ENCODE results near the gene FAM89A.
A peak's percentile ranks its signal among the peaks of the same experiment; 100 is the strongest.
"Not testable (repeated sequence)": the region's sequence is repeated elsewhere in the genome, so short reads cannot be mapped to it uniquely, and the experiment has no call there.

Gene FAM89A

DNA sequence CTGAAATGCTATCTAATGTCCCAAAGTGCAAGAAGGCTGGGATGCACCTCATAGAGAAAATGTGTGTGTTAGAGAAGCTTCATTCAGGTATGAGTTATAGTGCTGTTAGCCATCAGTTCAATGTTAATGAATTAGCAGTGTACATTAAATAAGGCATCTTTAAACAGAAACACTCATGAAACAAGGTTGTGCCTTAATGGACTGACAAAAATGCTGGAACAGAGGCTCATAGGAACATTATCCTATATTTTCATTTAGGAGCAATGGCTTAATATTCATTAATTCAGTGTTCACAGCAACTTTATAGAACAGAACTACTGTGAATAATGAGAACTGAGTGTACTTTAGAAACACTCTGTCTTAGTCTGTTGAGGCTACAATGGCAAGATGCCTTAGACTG lies 15.2 kb upstream of the FAM89A start:
- DNase-seq, result no peak

DNA sequence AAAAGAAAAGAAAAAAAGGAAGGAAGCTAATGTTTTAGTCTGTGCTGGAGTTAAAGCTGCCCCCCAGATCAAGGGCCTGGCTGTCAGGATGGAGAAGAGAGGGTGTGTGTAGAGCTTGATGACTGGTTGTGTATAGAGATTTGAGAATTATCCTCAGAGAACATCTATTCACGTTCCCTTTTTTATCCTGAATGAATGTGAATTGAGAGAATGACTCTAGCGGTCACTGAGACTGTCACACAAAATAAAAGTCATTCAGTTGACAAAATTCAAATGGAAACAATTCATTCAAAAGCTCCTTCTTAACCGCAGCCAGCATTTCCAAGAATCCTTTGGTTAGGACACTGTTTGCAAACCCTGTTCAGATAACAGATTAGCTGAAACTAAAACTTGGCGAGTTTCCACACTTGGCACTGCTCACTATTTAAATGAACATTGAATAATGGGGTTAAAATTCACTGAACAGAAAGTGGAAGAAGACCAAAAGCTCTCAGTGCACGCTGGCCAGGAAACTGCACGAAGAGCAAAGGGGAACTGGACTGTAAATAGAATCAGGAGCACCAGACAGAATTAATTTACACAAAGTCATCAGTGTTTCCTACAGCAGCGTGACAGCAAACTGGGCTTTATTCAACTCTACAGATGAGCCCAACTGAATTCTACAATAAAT lies 13.6 kb upstream of the FAM89A start:
- DNase-seq, result peak; percentile 12

DNA sequence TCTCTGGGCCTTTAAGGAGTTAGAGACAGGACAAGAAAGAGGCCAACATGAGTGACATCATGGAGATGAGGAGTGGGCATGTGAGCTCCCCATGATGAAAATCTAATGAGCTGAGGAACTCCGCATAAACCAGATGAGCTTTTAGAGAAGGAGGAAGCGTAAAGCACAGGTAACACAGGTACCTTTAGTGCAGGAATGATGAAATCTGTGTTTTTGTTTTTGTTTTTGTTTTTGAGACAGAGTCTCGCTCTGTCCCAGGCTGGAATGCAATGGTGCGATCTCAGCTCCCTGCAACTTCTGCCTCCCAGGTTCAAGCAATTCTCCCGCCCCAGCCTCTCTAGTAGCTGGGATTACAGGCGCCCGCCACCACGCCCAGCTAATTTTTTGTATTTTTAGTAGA lies 12.7 kb upstream of the FAM89A start:
- DNase-seq, result no peak

DNA sequence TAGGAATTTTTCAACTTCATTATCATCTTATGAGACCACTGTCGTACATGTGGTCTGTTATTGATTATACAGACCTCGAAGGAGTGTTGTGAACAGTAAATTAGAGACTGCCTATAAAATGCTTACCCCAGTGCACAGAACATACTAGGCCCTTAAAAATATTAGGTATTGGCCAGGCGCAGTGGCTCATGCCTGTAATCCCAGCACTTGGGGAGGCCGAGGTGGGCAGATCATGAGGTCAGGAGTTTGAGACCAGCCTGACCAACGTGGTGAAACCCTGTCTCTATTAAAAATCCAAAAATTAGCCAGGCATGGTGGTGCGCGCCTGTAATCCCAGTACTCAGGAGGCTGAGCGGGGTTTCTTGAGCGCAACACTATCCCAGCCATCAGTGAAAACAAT lies 10.9 kb upstream of the FAM89A start:
- not testable (repeated sequence) for DNase-seq

DNA sequence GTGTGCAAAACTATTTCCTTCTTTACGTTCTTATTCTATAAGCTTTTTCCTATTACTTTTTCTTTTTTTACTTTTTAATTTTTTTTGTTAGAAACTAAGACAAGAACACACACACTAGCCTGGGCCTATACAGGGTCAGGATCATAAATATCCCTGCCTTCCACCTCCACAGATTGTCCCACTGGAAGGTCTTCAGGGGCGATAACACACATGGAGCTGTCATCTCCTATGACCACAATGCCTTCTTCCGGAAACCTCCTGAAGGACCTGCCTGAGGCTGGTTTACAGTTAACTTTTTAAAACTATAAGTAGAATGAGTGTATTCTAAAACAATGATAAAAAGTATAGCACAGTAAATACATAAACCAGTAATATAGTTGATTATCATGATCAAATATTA lies 10.3 kb upstream of the FAM89A start:
- no peak for DNase-seq

DNA sequence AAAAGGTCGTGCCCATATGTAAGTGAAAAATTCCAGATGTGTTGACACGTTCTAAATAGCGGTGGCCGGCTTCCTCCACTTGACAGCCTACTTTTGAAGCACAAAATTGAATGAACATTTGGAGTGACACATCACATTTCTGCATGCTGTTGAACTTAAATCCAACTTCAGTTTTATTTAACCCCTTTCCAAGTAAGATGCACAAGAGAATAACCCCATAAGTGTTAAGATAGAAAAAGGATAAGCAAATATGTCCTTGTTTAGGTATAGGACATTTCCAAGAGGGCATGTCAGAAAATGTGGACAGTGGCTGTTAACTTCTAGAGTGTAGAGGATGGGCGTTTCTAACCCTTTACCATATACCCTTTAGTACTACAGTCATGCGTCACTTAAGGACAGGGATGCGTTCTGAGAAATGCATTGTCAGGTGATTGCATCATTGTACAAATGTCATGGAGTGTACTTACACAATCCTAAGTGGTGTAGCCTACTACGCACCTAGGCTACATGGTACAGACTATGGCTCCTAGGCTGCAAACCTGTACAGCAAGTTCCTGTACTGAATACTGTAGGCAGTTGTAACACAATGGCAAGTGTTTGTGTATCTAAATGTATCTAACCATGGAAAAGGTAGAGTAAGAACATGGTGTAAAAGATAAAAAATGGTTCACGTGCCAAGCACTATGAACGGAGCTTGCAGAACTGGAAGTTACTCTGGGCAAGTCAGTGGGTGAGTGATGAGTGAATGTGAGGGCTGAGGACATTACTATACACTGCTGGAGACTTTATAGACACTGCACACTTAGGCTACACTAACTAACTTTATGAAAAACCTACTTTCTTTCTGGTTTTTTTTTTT lies 9.3 kb upstream of the FAM89A start:
- DNase-seq, result no peak

DNA sequence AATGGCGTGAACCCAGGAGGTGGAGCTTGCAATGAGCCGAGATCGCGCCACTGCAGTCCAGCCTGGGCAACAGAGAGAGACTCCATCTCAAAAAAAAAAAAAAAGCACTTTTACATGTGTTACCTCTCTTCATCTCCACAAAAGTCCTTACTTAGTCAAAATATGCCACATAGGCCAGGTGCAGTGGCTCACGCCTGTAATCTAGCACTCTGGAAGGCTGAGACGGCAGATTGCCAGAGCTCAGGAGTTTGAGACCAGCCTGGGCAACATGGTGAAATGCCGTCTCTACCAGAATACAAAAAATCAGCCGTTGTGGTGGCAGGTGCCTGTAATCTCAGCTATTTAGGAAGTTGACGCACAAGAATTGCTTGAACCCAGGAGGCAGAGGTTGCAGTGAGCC lies 8.4 kb upstream of the FAM89A start:
- DNase-seq, result not testable (repeated sequence)

DNA sequence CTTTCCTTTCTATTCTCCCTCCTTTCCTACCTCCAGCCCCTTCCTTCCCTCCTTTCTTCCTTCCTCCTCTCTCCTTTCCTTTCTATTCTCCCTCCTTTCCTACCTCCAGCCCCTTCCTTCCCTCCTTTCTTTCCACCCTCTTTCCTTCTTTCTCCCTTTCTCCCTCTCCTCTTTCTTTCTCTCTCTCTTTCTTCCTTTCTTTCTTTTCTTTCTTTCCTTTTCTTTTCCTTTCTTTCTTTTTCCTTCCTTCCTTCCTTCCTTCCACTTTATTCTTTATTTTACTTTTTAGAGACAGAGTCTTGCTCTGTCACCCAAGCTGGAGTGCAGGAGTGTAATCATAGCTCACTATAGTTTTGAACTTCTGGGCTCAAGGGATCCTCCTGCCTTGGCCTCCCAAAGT lies 7.5 kb upstream of the FAM89A start:
- DNase-seq, result not testable (repeated sequence)

DNA sequence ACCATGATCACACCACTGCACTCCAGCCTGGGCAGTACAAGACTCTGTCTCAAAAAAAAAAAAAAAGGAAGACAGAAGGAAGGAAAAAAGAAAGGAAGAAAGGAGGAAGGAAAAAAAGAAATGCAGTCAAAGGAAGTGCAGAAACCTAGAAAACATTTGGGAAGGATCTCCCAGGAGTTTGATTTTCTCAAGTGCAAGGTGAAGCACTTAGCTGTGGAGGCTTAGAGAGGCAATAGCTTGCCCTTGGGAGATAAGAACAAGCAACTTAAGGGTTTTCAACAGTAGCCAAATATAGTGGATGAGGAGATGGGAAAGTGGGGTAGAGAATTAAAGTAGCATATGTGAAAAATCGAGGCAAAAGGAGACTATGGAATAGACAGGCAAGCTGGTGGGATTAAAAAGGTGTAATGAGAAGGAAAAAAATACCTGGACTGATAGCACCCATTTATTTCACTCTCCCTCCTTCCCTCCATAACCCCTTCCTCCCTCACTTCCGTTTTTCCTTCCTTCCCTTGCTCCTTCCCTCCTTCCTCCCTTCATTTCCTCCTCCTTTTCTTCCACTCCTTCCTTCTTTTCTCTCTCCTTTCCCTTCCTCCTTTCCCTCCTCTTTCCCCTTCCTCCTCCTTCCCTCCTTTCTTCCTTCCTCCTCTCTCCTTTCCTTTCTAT lies 6.8 kb upstream of the FAM89A start:
- no peak for DNase-seq

DNA sequence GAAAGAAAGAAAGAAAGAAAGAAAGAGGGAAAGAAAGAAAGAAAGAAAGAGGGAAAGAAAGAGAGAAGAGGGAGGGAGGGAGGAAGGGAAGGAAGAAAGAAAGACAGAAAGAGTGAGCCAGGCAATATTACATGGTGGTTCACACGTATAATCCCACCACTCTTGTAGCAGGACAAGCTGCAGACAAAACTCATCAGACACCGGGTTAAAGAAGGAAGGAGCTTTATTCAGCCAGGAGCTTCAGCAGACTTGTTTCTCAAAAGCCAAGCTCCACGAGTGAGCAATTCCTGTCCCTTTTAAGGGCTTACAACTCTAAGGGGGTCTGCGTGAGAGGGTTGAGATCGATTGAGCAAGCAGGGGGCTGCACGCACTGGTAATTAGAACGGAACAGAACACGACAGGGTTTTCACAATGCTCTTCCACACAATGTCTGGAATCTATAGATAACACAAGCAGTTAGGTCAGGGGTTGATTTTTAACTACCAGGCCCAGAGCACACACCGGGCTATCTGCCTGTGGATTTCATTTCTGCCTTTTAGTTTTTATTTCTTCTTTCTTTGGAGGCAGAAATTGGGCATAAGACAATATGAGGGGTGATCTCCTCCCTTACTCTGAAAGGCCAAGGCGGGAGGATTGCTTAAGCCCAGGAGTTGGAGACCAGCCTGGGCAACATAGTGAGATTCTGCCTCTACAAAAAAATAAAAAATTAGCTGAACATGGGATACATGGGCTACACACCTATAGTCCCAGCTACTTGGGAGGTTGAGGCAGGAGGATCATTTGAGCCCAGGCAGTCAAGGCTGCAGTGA lies 6.1 kb upstream of the FAM89A start:
- DNase-seq, result not testable (repeated sequence)

DNA sequence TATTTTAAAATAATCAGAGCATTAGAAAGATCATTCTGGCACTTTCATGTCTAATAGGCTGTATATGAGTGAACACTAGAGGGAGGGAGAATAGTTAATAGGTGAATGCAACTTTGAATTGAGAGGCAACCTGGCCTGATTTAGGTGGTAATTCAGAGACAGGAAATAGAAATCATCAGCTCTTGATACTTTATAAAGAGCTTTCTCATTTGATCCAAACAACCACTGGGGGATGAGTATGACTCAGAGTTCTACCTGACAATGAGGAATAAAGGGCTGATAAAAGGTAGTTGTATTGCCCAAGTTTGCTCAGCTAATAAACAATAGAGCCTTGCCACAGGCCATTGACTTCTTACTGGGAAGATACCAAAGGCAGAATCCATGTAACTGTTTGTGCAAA lies 5.2 kb upstream of the FAM89A start:
- DNase-seq, result no peak

DNA sequence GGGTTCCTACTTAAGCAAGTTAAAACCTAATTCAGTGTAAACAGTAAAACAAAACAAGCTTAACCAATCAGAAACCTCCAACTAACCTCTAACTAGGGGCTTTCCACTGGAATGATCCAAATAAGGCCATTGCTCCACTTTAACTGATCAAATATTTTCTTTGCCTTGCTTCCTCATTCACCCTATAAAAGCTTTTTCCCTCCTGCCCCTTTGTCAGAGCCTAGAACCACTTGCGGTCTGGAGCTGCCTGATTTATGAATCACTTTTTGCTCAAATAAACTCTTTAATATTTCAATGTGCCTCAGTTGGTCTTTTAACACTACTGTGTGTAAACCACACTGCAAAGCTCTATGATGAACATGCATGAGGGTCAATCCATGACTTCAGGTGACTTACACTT lies 4.5 kb upstream of the FAM89A start:
- DNase-seq, result no peak

DNA sequence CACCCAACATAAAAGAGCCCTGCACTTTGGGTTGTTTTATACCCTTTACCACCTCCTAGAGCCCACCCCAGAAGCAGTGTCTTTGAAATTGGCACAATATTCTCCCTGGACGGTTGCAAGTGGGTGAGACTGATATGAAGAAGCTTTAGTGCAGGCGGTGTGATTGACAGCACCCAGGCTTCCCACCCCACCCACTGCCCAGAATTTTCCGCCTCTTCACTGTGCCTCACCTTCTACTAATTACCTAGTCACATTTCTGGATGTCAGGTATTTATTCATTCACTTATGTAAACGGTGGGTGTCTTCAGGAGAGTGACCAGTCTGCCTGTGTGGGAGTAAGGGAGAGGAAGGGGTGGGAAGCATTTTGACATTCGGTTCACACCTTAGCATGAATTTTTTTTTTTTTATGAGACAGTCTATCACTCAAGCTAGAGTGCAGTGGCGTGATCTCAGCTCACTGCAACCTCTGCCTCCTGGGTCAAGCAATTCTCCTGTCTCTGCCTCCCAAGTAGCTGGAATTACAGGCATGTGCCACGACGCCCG lies 1.7 kb upstream of the FAM89A start:
- no peak for DNase-seq

DNA sequence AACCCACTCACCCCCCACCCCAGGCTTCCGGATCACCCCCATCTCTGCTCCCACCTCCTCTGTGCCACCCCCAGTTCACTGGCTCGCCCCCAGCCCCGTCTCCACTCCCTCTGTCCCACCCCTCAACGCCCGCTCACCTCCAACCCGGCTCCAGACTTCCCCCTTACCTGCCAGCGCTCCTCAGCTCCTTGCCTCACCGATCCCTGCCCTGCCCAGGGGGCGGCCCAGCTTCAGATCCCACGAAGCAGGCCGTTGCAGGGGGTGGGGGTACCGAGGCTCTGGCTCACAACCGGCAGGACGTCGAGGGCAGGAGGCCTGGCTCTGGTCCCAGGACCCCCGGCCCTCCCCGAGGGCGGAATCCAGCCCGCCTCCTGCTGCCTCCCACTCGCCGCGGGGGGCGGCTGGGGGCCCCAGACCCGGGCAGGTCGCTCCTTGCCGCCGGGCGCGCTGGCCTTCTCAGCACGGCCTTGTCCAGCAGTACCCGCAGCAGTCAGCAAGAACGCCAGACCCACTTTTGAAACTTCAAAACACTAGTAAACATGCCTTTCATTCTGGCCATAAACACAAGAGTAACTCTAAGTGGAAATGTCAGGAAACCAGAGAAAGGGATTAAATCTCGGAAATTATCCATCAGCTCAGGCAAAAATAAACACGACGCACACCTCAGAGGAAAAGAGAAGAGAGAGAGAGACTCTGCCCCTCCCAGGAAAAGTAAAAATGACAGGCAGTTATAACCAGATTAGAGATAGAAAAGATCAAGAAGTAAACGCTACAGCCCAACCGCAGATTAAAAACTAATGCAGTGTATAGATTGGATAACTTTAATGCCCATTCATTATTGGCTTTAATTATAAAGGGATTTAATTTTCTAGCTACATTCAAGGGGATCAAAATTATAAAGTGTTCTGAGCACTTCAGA lies 1.0 kb upstream of the FAM89A start:
- no peak for DNase-seq

DNA sequence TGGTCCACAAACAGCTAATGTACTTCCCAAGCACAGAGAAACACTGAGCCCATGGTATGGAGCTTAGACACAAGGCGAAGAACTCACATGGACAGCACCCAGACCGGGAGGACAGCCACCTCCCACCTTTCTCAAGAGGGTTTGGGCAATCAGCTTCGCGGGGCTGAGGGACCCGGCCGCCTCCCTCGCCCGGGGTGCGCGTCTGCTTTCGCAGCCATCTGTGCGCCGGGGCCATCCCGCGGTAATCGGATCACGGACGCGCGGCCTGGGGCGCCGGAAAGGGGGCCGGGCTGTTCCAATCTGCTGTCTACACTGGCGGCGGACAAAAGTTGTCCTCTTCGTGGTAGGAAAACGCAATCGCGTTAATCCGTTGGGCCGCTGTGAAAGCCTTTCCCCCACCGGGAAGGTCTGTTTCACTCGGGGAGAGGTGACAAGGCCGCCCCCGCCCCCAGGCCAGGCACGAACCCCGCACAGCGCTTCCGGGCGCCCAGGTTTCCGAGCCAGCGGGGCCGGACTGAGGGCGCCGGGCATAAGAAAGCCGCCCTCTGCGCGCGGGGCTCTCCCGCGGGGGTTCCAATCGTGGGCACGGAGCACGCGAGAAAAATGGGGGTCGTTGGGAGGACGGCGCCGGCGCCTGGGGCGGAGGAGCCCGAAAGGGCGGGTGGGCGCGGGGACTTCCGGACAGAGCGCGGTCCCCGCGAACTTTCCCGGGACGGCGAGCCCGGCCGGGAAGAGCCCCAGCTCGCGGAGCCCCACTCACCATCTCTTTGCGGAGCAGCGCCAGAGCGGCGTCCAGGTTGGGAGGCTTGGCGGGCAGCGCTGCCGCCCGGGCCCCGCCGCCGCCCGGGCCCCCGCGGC lies 664 bp downstream of the FAM89A start:
- DNase-seq, result no peak

DNA sequence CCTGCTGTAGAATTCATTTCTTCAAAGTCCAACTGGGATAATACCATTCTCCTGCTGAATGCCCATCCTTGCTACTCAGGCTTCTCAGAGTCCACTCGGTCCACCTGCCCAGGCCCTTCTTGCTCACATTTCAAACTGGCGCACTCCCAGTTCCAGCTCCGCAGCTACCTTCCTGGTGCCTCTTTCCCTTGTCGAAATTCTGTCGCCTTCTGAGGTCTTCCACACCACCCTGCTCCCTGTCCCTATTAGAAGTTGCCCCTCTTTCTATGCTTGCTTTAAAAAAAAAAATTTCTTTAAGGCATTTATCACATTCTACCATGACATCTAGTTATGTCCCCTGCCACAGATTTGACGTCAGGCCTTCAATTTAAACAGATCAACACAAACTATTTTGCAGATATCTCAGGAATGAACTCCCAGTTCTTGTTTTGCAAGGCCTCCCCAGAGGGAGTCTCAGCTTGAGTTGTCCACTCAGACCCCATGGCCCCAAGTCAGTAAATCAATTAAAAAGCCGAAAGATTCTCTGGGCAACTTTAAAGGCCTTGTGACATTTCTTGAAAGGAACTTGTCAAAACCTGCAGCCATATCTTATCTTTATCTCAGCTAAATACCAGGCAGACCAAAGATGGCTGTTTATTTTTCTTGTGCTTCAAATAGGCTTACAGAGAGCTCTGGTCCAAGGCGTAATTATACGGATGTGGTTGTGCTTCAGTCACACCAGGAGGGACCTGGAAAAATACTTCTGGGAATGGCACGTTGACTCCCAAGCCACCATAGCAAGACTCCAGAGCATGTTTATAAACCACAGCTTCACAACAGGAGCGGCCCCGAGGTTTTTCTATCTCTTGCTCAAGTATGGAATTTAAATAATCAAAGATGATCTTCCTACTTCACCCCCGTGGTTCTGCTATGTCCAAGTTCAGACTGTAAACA lies 2.2 kb downstream of the FAM89A start:
- DNase-seq, result no peak

DNA sequence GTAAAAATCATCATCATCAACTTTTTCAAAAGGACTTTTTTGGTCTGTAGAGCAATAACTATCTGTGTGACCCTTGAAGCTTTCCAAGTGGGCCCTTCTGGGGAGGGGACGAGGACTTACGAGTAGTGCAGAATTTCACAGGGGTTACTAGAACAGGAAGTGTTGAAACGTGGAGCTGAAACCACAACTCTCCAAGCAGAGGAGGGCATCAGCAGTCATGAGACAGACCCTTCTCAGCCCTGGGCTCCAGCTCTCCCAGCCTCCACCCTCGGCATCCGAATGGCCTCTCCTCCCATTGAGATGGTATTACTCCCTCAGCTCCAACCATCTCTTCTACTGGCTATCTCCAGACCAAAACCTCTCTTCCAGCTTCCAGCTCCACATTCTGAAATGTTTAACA lies 3.6 kb downstream of the FAM89A start:
- DNase-seq, result no peak

DNA sequence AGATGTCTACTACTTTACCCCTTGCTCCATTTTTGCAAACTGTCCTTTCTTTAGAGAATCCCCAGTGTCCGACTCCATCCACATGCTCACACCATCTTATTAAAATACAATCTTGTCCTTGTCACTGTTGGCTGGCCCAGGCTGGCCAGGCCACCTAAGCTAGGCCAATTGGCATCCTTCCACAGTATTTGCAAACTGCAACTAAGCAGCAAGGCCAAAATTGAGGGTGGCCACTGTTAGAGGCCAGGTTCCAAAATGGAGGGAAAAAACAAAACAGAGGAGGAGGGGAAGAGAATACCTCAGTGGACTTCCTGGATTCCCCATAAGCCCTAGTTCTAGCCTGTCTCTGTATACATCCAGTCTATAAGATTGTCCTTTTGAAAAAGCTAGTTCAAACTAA lies 4.3 kb downstream of the FAM89A start:
- DNase-seq, result no peak

DNA sequence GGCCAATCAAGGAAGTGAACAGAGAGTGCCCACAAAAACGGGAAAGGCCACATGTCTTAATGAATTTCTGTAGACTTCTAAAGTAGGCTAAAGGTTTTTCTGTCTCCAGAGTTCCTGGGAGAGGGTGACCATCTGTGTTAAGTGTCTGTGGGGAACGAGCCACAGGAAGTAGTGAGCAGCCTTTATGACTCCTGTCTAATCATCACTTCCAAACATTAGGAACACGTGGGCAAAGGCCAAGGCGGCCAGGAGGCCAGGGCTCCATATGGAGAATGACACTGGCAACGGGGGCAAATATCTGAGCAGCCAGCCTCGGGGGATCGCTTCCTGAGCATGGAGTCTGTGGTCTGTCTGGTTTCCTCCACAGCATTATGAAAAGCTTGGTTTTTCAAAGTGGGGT lies 7.1 kb downstream of the FAM89A start:
- DNase-seq, result no peak

DNA sequence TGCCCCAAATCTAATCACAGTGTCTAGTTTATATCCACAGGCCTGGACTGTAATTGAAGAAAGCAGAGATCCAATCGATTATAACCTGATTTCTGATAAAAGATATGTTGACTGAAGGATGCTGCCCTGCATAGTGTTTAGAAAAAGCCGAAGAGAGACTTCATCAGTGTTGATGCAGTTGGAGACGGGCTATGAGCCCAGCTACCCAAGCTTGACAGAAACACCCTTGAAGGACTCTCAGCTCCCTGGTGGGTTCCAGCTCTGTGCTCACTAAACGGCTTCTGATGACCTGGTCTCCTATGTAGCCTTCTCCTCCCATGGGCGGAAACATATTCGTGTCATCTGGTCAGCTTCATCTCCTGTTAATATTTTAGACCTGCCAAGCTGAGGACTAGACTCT lies 10.2 kb downstream of the FAM89A start:
- DNase-seq, result no peak
